ENCODE results near the gene WDFY4. TPM values are rescaled to one million over a fixed set of nuclear protein-coding genes. Genes with fewer than 3 reads are reported as not detected.
A peak's percentile ranks its signal among the peaks of the same experiment; 100 is the strongest.

The WDFY4 gene
- total and polyA plus RNA-seq, 11 donors = 0.46 to 19.8 (median 1.0) TPM

GRCh38 chr10:48970654-48971053 is 286.0 kb downstream of the WDFY4 start:
- intact Hi-C loops (cut with DNase I) = loop anchor here in 4 of 10 donors (5.0 to 10.0 kb wide), 4 partner anchors 306 to 434 kb away; no protein-coding TSS in a partner anchor
- H3K4me1 ChIP-seq = no peaks in the 10 kb centered on the region
- ATAC-seq = no peak
- WGBS, 4 donors = 90 to 91% (median 90%) methylated on average over 4 of the region's 4 CpGs
- peaks cover 0 to 3% (median 0%) of the 10 kb centered on the region in 9 donors for H3K36me3 ChIP-seq
- no peak for TF ChIP-seq POLR2A (IDR thresholded peaks at IDR 0.05)
- TF ChIP-seq, protein P1, sequence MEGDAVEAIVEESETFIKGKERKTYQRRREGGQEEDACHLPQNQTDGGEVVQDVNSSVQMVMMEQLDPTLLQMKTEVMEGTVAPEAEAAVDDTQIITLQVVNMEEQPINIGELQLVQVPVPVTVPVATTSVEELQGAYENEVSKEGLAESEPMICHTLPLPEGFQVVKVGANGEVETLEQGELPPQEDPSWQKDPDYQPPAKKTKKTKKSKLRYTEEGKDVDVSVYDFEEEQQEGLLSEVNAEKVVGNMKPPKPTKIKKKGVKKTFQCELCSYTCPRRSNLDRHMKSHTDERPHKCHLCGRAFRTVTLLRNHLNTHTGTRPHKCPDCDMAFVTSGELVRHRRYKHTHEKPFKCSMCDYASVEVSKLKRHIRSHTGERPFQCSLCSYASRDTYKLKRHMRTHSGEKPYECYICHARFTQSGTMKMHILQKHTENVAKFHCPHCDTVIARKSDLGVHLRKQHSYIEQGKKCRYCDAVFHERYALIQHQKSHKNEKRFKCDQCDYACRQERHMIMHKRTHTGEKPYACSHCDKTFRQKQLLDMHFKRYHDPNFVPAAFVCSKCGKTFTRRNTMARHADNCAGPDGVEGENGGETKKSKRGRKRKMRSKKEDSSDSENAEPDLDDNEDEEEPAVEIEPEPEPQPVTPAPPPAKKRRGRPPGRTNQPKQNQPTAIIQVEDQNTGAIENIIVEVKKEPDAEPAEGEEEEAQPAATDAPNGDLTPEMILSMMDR (IDR thresholded peaks at IDR 0.05) = no peak
- no peak overlapping the region for H3K27ac ChIP-seq
- H3K9me3 ChIP-seq = no peaks in the 10 kb centered on the region
- DNase-seq = no peak
- no peaks in the 10 kb centered on the region for H3K27me3 ChIP-seq
- H3K4me3 ChIP-seq = no peak overlapping the region

GRCh38 chr10:48973065-48973464 is 288.4 kb downstream of the WDFY4 start:
- Histone ChIP-seq H3K9me3 (no peaks in the 10 kb centered on the region), H3K27ac (no peak overlapping the region), H3K4me1 (no peaks in the 10 kb centered on the region), H3K4me3 (no peak overlapping the region), H3K27me3 (no peaks in the 10 kb centered on the region), H3K36me3 (no peaks in the 10 kb centered on the region)
- WGBS, 4 donors = 89 to 94% (median 92%) methylated on average over 5 of the region's 5 CpGs
- intact Hi-C loops (cut with DNase I) = loop anchor here in 4 of 10 donors (5.0 to 10.0 kb wide), 4 partner anchors 308 to 432 kb away; no protein-coding TSS in a partner anchor
- DNase-seq (no peak), ATAC-seq (no peak)
- TF ChIP-seq POLR2A (IDR thresholded peaks at IDR 0.05) = no peak
- TF ChIP-seq, protein P1 (IDR thresholded peaks at IDR 0.05) = no peak

DNA sequence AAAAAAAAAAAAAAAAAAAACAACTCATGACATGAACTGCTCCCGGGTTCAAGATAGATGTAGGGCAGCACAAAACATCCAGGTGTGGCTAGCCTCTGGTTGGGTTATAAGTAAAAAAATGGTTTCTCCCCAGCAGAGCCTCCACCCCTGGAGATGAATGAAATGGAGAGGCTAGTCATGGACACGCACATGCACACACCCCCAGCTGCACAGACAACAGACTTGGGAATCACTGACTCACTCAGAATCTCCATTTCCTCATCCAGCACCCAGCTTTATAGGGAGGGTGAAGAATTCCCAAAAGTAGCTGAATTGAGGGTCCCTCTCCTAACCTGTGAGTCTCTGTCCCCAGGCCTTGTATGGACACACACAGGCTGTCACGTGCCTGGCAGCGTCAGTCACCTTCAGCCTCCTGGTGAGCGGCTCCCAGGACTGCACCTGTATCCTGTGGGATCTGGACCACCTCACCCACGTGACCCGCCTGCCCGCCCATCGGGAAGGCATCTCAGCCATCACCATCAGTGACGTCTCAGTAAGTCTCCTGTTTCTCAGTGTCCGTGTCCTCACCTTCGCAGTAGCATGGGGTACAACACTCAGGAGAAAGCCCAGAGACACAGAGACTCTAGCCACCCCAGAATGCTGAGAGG is 290.0 kb downstream of the WDFY4 start:
- ATAC-seq = no peak

DNA sequence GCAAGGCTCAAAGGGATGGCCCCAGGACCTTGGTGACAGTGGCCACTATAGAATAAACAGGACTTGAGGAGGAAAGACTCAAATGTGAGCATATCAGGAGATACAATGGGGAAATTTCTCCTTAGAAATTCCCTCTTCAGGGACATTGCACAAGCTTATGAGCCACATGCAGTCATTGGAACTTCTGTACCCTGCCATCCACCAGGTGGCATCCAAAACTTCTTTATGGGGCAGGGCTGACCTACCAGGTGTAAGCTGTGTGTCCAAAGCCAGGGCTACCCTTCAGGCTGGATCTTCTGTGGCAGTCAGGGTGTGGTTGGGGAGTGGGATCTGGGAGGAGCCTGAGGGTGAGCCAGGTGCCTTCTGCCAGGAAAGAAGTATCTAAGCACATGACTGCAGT is 291.5 kb downstream of the WDFY4 start:
- Histone ChIP-seq H3K27me3 (no peaks in the 10 kb centered on the region), H3K4me3 (no peak overlapping the region), H3K9me3 (no peaks in the 10 kb centered on the region), H3K4me1 (peaks cover 0 to 1% (median 0%) of the 10 kb centered on the region in 12 donors), H3K36me3 (no peaks in the 10 kb centered on the region), H3K27ac (no peak overlapping the region)
- ATAC-seq = peak in 3 of 4 donors; percentile 67 to 73 (median 70)
- peak in 1 of 5 donors; percentile 38 for DNase-seq
- intact Hi-C loops (cut with DNase I) = loop anchor here in 6 of 10 donors (5.0 to 10.0 kb wide), 5 partner anchors 186 to 429 kb away; no protein-coding TSS in a partner anchor
- TF ChIP-seq, protein P1 (IDR thresholded peaks at IDR 0.05) = peak in 10 of 12 donors; percentile 20 to 53 (median 38)
- no peak for TF ChIP-seq POLR2A (IDR thresholded peaks at IDR 0.05)

More for the DNA sequence above, 290.0 kb downstream of the WDFY4 start:
- no peaks in the 10 kb centered on the region for H3K4me1 ChIP-seq
- TF ChIP-seq POLR2A (IDR thresholded peaks at IDR 0.05) = no peak
- TF ChIP-seq, protein P1 (IDR thresholded peaks at IDR 0.05) = no peak
- 88 to 94% (median 91%) methylated on average over 12 of the region's 12 CpGs for WGBS, 4 donors
- no peak overlapping the region for H3K4me3 ChIP-seq
- H3K27me3 ChIP-seq = no peaks in the 10 kb centered on the region
- intact Hi-C loops (cut with DNase I) = loop anchor here in 7 of 10 donors (5.0 to 10.0 kb wide), 6 partner anchors 188 to 430 kb away; no protein-coding TSS in a partner anchor
- no peaks in the 10 kb centered on the region for H3K36me3 ChIP-seq
- DNase-seq = no peak
- no peaks in the 10 kb centered on the region for H3K9me3 ChIP-seq
- no peak overlapping the region for H3K27ac ChIP-seq
